Placental pericyte (primary cell): ENCODE data around the gene TSSK3. TPM values are rescaled to one million over a fixed set of nuclear protein-coding genes. Genes with fewer than 3 reads are reported as not detected.

Experiments used
- total RNA-seq: library from RNA; depleted of rRNA; stranded (reverse); fragments of >200 nt; gene quantifications from 2 replicates; pipeline ENCODE4 v1.2.3, GENCODE V29; 2012

TSSK3 gene, protein sequence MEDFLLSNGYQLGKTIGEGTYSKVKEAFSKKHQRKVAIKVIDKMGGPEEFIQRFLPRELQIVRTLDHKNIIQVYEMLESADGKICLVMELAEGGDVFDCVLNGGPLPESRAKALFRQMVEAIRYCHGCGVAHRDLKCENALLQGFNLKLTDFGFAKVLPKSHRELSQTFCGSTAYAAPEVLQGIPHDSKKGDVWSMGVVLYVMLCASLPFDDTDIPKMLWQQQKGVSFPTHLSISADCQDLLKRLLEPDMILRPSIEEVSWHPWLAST
- total RNA-seq = 0.57 and 1.3 TPM in 2 replicates

DNA sequence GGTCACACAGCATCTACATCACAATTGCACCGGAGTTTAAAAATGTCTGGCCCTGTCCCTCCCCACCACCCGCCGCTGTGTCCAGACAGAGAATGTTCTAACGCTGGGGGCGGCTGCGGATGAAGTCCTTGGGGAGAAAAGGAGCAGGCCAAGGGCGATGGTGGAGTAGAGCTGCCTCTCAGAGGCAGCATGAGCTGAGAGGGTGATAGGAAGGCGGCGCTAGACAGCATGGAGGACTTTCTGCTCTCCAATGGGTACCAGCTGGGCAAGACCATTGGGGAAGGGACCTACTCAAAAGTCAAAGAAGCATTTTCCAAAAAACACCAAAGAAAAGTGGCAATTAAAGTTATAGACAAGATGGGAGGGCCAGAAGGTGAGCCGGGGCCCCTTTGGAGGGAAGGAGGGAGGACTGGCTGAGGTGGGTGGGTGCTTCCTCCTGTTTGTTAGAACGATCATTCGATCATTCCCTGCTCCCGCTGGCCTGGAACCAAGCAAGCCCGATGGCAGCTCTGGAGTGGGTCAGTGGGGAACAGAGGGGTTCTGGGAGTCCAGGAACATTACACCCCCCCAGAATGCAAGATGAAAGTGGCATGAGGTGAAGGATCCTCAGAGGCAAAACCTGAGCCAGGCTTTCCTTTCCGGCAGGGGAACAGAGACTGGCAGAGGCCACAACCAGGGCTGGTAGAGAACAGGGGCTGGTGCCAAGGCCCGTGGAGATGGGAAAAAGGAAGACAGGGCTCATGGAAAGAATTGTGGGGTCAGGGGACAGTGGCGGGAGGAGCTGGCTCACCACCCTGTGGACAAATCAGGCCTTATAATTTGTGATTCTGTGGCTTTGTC is at the start of gene TSSK3, which contains the start of gene FAM229A:
Gene TSSK3 (plus strand): TSS at position 66 of the 840 bp plus-strand sequence. CDS start 163 bp downstream, at position 229.
Gene FAM229A (minus strand): TSS at position 12 of the 840 bp plus-strand sequence. CDS start 394 bp downstream, outside the sequence.

DNA sequence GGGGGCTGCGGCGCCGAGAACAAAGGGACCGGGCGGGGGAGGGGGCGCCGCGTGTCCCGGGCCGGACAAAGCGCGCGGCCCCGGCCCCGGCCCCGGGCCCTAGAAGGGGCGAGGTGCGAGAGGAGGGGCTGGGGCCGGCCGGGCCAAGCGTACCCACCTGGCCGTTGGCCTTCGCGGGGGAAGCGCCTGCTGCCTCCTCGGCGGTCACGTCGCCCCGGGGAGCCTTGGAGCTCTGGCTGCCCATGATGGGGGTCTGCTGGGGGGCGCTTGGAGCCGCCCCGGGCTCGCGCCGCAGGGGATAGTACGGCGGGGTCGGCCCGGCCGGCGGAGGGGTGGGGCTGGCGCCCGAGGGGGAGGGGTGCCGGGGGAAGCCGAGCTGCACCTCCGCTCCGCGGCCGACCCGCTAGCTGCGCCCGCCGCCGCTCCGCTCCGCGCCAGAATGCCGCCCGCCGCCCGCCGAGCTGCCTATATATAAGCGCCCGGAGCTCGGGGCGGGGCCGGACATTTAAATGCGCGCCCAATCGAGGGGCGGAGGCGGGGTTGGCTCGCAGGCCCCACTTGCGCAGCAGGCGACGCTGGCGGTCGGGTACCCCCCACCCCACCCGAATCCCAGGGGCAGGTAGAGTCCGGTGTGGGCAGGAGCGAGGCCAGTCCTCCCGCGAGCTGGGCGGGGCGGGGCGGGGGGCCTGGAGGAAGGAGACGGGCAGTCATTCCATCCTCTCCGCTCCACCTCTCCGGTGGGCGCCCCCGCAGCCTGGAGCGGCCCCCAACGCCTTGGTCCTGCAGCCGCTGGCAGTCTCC is 26.3 kb upstream of the TSSK3 start, which contains the start of gene MARCKSL1:
Gene MARCKSL1 (minus strand): TSS at position 444 of the 801 bp plus-strand sequence. CDS start 200 bp downstream, at position 244.

GRCh38 chr1:32394141-32394889 is 32.0 kb downstream of the TSSK3 start, which contains the start of gene BSDC1:
BSDC1 (minus strand) TSS chr1:32394441; CDS start chr1:32394414, 27 bp downstream.

Other genes starting within 250 kb of the TSSK3 start
- 85.6 and 106 TPM in 2 replicates for gene TXLNA, start 182.9 kb upstream of the TSSK3 start, total RNA-seq
- gene CCDC28B, start 161.9 kb upstream of the TSSK3 start, total RNA-seq = 5.0 and 11.7 TPM in 2 replicates
- 1.1 and 2.1 TPM in 2 replicates for gene IQCC, start 156.9 kb upstream of the TSSK3 start, total RNA-seq
- not detected in 2 replicates for gene DCDC2B, start 153.4 kb upstream of the TSSK3 start, total RNA-seq
- 21.9 and 26.5 TPM in 2 replicates for gene TMEM234, start 140.2 kb upstream of the TSSK3 start, total RNA-seq
- 333 and 358 TPM in 2 replicates for gene EIF3I, start 140.1 kb upstream of the TSSK3 start, total RNA-seq
- 0.88 and 1.0 TPM in 2 replicates for gene FAM167B, start 115.3 kb upstream of the TSSK3 start, total RNA-seq
- gene LCK, start 111.3 kb upstream of the TSSK3 start, total RNA-seq = not detected in 2 replicates
- 67.8 and 89.0 TPM in 2 replicates for gene HDAC1, start 70.5 kb upstream of the TSSK3 start, total RNA-seq
- 18.2 and 33.5 TPM in 2 replicates for gene MARCKSL1, start 26.3 kb upstream of the TSSK3 start, total RNA-seq
- 1.7 and 1.8 TPM in 2 replicates for gene FAM229A, start 54 bp upstream of the TSSK3 start, total RNA-seq
- 75.7 and 110 TPM in 2 replicates for gene BSDC1, start 31.9 kb downstream of the TSSK3 start, total RNA-seq
- not detected in 2 replicates for gene ZBTB8B, start 102.5 kb downstream of the TSSK3 start, total RNA-seq
- 5.2 and 8.1 TPM in 2 replicates for gene ZBTB8A, start 176.9 kb downstream of the TSSK3 start, total RNA-seq